ENCODE data around the gene PCDHA6. TPM values are rescaled to one million over a fixed set of nuclear protein-coding genes. Genes with fewer than 3 reads are reported as not detected.
"Not testable (repeated sequence)": the region's sequence is repeated elsewhere in the genome, so short reads cannot be mapped to it uniquely, and the experiment has no call there.

Gene PCDHA6
- total RNA-seq, 2 experiments from 2014 or later = not detected

DNA sequence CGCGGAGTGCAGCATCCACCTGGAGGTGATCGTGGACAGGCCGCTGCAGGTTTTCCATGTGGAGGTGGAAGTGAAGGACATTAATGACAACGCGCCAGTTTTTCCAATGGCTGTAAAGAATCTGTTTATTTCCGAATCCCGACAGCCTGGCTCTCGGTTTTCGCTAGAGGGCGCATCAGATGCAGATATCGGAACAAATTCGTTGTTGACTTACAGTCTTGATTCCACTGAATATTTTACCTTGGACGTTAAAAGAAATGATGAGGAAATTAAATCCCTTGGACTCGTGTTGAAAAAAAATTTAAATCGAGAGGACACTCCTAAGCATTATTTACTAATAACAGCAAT lies 26.3 kb upstream of the PCDHA6 start:
- CTCF ChIA-PET = no interaction called here
- intact Hi-C loops (cut with micrococcal nuclease) = no loop called here
- H3K4me1 Mint-ChIP-seq (ENCODE audit: low read depth) = no peaks in the 10 kb centered on the region
- peaks cover 28% of the 10 kb centered on the region for H3K9me3 Mint-ChIP-seq
- peaks cover 10% of the 10 kb centered on the region for H3K36me3 Mint-ChIP-seq (ENCODE audit: low read depth)
- no peak for DNase-seq
- H3K27me3 Mint-ChIP-seq (ENCODE audit: low read depth) = peaks cover 41% of the 10 kb centered on the region
- H3K27ac Mint-ChIP-seq = no peak overlapping the region
- no peak overlapping the region for H3K4me3 Mint-ChIP-seq

DNA sequence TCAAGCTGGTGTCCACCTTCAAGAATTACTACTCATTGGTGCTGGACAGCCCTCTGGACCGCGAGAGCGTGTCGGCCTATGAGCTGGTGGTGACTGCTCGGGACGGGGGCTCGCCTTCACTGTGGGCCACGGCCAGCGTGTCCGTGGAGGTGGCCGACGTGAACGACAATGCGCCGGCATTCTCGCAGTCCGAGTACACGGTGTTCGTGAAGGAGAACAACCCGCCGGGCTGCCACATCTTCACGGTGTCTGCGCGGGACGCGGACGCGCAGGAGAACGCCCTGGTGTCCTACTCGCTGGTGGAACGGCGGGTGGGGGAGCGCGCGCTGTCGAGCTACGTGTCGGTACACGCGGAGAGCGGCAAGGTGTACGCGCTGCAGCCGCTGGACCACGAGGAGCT lies 25.4 kb upstream of the PCDHA6 start:
- DNase-seq; H3K4me1 Mint-ChIP-seq (ENCODE audit: low read depth); H3K27ac Mint-ChIP-seq; H3K4me3 Mint-ChIP-seq; intact Hi-C loops (cut with micrococcal nuclease): not testable (repeated sequence)
- H3K36me3 Mint-ChIP-seq (ENCODE audit: low read depth) = peaks cover 11% of the 10 kb centered on the region
- H3K9me3 Mint-ChIP-seq = peaks cover 27% of the 10 kb centered on the region
- peaks cover 46% of the 10 kb centered on the region for H3K27me3 Mint-ChIP-seq (ENCODE audit: low read depth)
- CTCF ChIA-PET = interaction anchor here (0.7 kb wide), 1 partner anchor 10 kb away, joined by 3 read pairs; no protein-coding TSS in a partner anchor

DNA sequence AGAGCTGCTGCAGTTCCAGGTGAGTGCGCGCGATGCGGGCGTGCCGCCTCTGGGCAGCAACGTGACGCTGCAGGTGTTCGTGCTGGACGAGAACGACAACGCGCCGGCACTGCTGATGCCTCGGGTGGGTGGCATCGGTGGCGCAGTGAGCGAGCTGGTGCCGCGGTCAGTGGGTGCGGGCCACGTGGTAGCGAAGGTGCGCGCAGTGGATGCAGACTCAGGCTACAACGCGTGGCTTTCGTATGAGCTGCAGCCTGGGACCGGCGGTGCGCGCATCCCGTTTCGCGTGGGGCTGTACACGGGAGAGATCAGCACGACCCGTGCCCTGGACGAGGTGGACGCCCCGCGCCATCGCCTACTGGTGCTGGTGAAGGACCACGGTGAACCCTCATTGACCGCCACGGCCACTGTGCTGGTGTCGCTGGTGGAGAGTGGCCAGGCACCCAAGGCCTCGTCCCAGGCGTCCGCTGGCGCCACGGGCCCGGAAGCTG lies 24.9 kb upstream of the PCDHA6 start:
- no peaks in the 10 kb centered on the region for H3K4me1 Mint-ChIP-seq (ENCODE audit: low read depth)
- peaks cover 11% of the 10 kb centered on the region for H3K36me3 Mint-ChIP-seq (ENCODE audit: low read depth)
- H3K4me3 Mint-ChIP-seq = no peak overlapping the region
- H3K27ac Mint-ChIP-seq = no peak overlapping the region
- intact Hi-C loops (cut with micrococcal nuclease) = no loop called here
- peaks cover 48% of the 10 kb centered on the region for H3K27me3 Mint-ChIP-seq (ENCODE audit: low read depth)
- CTCF ChIA-PET = interaction anchor here (0.7 kb wide), 1 partner anchor 10 kb away, joined by 3 read pairs; no protein-coding TSS in a partner anchor
- DNase-seq = no peak
- H3K9me3 Mint-ChIP-seq = peaks cover 30% of the 10 kb centered on the region

DNA sequence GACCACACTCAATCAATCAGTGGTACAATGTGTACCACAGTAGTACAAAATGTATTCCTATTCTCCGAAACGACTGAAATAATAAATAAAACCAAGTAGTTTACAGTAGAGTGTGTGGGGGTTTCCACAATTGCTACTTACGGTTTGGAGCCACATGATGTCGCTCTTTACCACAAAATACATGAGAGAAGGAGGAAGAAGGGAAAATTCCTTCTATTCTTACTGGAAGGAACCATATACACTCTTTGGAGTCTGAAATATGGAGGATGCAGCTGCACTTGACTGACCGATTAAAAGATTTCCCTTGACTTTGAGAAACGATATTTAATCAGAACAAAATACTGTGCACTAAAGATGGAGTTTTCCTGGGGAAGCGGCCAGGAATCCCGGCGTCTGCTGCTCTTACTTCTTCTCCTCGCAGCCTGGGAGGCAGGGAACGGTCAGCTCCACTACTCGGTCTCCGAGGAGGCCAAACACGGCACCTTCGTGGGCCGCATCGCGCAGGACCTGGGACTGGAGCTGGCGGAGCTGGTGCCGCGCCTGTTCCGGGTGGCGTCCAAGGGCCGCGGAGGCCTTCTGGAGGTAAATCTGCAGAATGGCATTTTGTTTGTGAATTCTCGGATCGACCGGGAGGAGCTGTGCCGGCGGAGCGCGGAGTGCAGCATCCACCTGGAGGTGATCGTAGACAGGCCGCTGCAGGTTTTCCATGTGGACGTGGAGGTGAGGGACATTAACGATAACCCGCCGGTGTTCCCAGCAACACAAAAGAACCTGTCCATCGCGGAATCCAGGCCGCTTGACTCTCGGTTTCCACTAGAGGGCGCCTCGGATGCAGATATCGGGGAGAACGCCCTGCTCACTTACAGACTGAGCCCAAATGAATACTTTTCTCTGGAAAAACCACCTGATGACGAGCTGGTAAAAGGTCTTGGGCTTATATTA lies 20.7 kb upstream of the PCDHA6 start, which contains the start of gene PCDHA4:
TSS of gene PCDHA4 (plus strand) at position 235 of the 942 bp plus-strand sequence.
- Mint-ChIP-seq H3K4me1 (ENCODE audit: low read depth) (no peaks in the 10 kb centered on the region), H3K4me3 (no peak within 1 kb of the TSS), H3K27ac (no peak within 1 kb of the TSS), H3K9me3 (peaks cover 32% of the 10 kb centered on the region), H3K36me3 (ENCODE audit: low read depth) (peaks cover 6% of the 10 kb centered on the region), H3K27me3 (ENCODE audit: low read depth) (peaks cover 36% of the 10 kb centered on the region)
- intact Hi-C loops (cut with micrococcal nuclease) = no loop called here
- peak; percentile 31 for DNase-seq
- CTCF ChIA-PET = interaction anchor here (0.6 to 1.3 kb wide), 4 partner anchors 8 to 14 kb away, joined by 3 to 4 read pairs (median 4); no protein-coding TSS in a partner anchor

DNA sequence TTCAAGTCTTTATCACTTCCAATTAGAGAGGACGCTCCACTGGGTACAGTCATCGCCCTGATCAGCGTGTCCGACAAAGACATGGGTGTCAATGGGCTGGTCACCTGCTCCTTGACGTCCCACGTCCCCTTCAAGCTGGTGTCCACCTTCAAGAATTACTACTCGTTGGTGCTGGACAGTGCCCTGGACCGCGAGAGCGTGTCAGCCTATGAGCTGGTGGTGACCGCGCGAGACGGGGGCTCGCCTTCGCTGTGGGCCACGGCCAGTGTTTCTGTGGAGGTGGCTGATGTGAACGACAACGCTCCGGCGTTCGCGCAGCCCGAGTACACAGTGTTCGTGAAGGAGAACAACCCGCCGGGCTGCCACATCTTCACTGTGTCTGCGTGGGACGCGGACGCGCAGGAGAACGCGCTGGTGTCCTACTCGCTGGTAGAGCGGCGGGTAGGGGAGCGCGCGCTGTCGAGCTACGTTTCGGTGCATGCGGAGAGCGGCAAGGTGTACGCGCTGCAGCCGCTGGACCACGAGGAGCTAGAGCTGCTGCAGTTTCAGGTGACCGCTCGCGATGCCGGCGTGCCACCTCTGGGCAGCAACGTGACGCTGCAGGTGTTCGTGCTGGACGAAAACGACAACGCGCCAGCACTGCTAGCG lies 19.4 kb upstream of the PCDHA6 start:
- H3K4me1 Mint-ChIP-seq (ENCODE audit: low read depth); intact Hi-C loops (cut with micrococcal nuclease); H3K4me3 Mint-ChIP-seq; H3K36me3 Mint-ChIP-seq (ENCODE audit: low read depth); H3K27ac Mint-ChIP-seq; DNase-seq: not testable (repeated sequence)
- CTCF ChIA-PET = interaction anchor here (0.7 to 1.0 kb wide), 2 partner anchors 9 to 10 kb away, joined by 3 to 4 read pairs; no protein-coding TSS in a partner anchor
- Mint-ChIP-seq H3K27me3 (ENCODE audit: low read depth) (peaks cover 38% of the 10 kb centered on the region), H3K9me3 (peaks cover 35% of the 10 kb centered on the region)

DNA sequence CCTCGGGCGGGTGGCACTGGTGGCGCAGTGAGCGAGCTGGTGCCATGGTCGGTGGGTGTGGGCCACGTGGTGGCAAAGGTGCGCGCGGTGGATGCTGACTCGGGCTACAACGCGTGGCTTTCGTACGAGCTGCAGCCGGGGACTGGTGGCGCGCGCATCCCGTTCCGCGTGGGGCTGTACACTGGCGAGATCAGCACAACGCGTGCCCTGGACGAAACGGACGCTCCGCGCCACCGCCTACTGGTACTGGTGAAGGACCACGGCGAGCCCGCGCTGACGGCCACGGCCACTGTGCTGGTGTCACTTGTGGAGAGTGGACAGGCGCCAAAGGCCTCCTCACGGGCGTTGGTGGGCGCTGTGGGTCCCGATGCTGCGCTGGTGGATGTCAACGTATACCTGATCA lies 18.9 kb upstream of the PCDHA6 start:
- no peak for DNase-seq
- CTCF ChIA-PET = no interaction called here
- peaks cover 31% of the 10 kb centered on the region for H3K9me3 Mint-ChIP-seq
- peaks cover 36% of the 10 kb centered on the region for H3K27me3 Mint-ChIP-seq (ENCODE audit: low read depth)
- no peak overlapping the region for H3K4me3 Mint-ChIP-seq
- peaks cover 4% of the 10 kb centered on the region for H3K36me3 Mint-ChIP-seq (ENCODE audit: low read depth)
- H3K4me1 Mint-ChIP-seq (ENCODE audit: low read depth) = no peaks in the 10 kb centered on the region
- intact Hi-C loops (cut with micrococcal nuclease) = no loop called here
- no peak overlapping the region for H3K27ac Mint-ChIP-seq

DNA sequence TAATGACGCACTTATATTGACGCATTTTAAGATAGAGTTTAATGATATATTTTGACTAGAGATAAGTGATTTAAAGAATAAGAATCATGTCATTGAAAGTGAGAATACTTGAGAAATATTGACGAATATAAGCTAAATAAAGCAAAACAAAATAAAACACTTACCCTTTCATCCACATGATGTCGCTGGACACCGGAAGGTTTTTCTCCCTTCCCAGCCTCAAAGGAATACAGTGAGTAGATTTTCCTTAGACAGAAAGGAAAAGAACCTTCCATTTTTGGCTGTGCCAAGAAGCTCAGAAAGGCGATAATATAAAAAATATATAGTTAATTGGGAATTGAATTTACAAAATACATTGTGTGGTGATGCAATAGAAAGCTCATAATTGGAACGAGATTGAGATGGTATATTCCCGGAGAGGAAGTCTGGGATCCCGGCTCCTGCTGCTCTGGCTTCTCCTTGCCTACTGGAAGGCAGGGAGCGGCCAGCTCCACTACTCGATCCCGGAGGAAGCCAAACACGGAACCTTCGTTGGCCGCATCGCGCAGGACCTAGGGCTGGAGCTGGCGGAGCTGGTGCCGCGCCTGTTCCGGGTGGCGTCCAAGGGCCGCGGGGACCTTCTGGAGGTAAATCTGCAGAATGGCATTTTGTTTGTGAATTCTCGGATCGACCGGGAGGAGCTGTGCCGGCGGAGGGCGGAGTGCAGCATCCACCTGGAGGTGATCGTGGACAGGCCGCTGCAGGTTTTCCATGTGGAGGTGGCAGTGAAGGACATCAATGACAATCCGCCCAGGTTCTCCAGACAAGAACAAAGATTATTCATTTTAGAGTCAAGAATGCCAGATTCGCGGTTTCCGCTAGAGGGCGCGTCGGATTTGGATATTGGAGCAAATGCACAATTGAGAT lies 6.1 kb upstream of the PCDHA6 start, which contains the start of gene PCDHA5:
TSS of gene PCDHA5 (plus strand) at position 239 of the 906 bp plus-strand sequence.
- intact Hi-C loops (cut with micrococcal nuclease) = loop anchor here (5.0 kb wide), 1 partner anchor 221 kb away; no protein-coding TSS in a partner anchor
- peak; percentile 57 for DNase-seq
- Mint-ChIP-seq H3K4me3 (no peak within 1 kb of the TSS), H3K27me3 (ENCODE audit: low read depth) (peaks cover 25% of the 10 kb centered on the region), H3K4me1 (ENCODE audit: low read depth) (no peaks in the 10 kb centered on the region), H3K36me3 (ENCODE audit: low read depth) (peaks cover 5% of the 10 kb centered on the region), H3K27ac (no peak within 1 kb of the TSS), H3K9me3 (peaks cover 6% of the 10 kb centered on the region)
- CTCF ChIA-PET = interaction anchor here (0.6 to 1.4 kb wide), 6 partner anchors 9 to 554 kb away, joined by 3 read pairs; partner anchors contain the start of gene PCDHB1

DNA sequence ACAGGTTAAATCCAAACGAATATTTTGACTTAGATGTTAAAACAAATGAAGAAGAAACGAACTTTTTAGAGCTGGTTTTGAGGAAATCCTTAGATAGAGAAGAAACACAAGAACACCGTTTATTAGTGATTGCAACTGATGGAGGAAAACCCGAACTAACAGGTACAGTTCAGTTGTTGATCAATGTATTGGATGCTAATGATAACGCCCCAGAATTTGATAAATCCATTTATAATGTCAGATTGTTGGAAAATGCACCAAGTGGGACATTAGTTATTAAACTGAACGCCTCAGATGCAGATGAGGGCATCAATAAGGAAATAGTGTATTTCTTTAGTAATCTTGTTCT lies 5.5 kb upstream of the PCDHA6 start:
- DNase-seq = no peak
- no peak overlapping the region for H3K27ac Mint-ChIP-seq
- CTCF ChIA-PET = interaction anchor here (0.6 to 1.4 kb wide), 2 partner anchors 10 to 71 kb away, joined by 3 read pairs; no protein-coding TSS in a partner anchor
- H3K9me3 Mint-ChIP-seq = peaks cover 8% of the 10 kb centered on the region
- H3K27me3 Mint-ChIP-seq (ENCODE audit: low read depth) = peaks cover 29% of the 10 kb centered on the region
- H3K36me3 Mint-ChIP-seq (ENCODE audit: low read depth) = peaks cover 7% of the 10 kb centered on the region
- no peaks in the 10 kb centered on the region for H3K4me1 Mint-ChIP-seq (ENCODE audit: low read depth)
- no peak overlapping the region for H3K4me3 Mint-ChIP-seq
- intact Hi-C loops (cut with micrococcal nuclease) = loop anchor here (5.0 kb wide), 1 partner anchor 220 kb away; no protein-coding TSS in a partner anchor

DNA sequence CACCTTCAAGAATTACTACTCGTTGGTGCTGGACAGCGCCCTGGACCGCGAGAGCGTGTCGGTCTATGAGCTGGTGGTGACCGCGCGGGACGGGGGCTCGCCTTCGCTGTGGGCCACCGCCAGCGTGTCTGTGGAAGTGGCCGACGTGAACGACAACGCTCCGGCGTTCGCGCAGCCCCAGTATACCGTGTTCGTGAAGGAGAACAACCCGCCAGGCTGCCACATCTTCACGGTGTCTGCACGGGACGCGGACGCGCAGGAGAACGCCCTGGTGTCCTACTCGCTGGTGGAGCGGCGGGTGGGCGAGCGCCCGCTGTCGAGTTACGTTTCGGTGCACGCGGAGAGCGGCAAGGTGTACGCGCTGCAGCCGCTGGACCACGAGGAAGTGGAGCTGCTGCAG lies 4.8 kb upstream of the PCDHA6 start:
- Mint-ChIP-seq H3K36me3 (ENCODE audit: low read depth) (peaks cover 11% of the 10 kb centered on the region), H3K9me3 (peaks cover 12% of the 10 kb centered on the region), H3K27me3 (ENCODE audit: low read depth) (peaks cover 33% of the 10 kb centered on the region)
- DNase-seq; H3K4me1 Mint-ChIP-seq (ENCODE audit: low read depth); CTCF ChIA-PET; H3K4me3 Mint-ChIP-seq; H3K27ac Mint-ChIP-seq: not testable (repeated sequence)
- intact Hi-C loops (cut with micrococcal nuclease) = loop anchor here (5.0 kb wide), 1 partner anchor 219 kb away; no protein-coding TSS in a partner anchor

DNA sequence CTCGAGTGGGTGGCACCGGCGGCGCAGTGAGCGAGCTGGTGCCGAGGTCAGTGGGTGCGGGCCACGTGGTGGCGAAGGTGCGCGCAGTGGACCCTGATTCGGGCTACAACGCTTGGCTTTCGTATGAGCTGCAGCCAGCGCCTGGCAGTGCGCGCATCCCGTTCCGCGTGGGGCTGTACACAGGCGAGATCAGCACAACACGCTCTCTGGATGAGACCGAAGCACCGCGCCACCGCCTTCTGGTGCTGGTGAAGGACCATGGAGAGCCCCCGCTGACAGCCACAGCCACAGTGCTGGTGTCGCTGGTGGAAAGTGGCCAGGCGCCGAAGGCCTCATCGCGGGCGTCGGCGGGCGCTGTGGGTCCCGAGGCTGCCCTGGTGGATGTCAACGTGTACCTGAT lies 4.3 kb upstream of the PCDHA6 start:
- Mint-ChIP-seq H3K27ac (no peak overlapping the region), H3K9me3 (peaks cover 13% of the 10 kb centered on the region), H3K4me1 (ENCODE audit: low read depth) (no peaks in the 10 kb centered on the region), H3K27me3 (ENCODE audit: low read depth) (peaks cover 37% of the 10 kb centered on the region), H3K36me3 (ENCODE audit: low read depth) (peaks cover 12% of the 10 kb centered on the region), H3K4me3 (no peak overlapping the region)
- no peak for DNase-seq
- CTCF ChIA-PET = no interaction called here
- intact Hi-C loops (cut with micrococcal nuclease) = loop anchor here (5.0 kb wide), 1 partner anchor 219 kb away; no protein-coding TSS in a partner anchor

DNA sequence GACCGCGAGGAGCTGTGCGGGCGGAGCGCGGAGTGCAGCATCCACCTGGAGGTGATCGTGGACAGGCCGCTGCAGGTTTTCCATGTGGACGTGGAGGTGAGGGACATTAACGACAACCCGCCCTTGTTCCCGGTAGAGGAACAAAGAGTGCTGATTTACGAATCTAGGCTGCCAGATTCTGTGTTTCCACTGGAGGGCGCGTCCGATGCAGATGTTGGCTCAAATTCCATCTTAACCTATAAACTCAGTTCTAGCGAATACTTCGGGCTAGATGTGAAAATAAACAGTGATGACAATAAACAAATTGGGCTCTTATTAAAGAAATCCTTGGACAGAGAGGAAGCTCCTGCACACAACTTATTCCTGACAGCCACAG lies 590 bp downstream of the PCDHA6 start:
- H3K27me3 Mint-ChIP-seq (ENCODE audit: low read depth) = peaks cover 49% of the 10 kb centered on the region
- H3K4me3 Mint-ChIP-seq = no peak overlapping the region
- DNase-seq = no peak
- CTCF ChIA-PET = interaction anchor here (0.7 kb wide), 1 partner anchor 72 kb away, joined by 3 read pairs; no protein-coding TSS in a partner anchor
- intact Hi-C loops (cut with micrococcal nuclease) = no loop called here
- no peaks in the 10 kb centered on the region for H3K4me1 Mint-ChIP-seq (ENCODE audit: low read depth)
- no peak overlapping the region for H3K27ac Mint-ChIP-seq
- peaks cover 19% of the 10 kb centered on the region for H3K9me3 Mint-ChIP-seq
- peaks cover 10% of the 10 kb centered on the region for H3K36me3 Mint-ChIP-seq (ENCODE audit: low read depth)

Measured in activated naive CD4-positive, alpha-beta T cell treated with anti-CD3 and anti-CD28 coated beads for 36 hours (primary cell).